ENCODE data around the gene DLX1.

Gene DLX1

DNA sequence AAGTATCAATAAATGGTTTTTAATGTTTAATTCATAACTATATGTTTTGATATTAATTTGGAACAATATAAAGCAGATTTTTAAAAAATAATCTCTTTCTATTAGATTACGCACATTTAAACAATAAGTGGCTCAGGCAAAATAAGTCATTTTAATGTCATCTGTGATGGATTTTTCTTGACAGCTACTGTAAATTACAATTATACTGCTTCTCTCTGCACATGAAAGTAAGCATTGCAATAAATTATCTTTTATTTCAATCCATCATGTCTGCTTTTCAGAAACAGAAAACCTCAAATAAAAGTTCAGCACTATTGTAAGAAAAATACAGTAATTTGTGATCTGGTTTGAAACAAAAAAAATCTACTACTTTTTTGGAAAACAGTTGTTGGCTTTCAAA lies 11.1 kb upstream of the DLX1 start:
- Mint-ChIP-seq H3K9me3 (no peaks in the 10 kb centered on the region), H3K36me3 (ENCODE audit: low read depth) (no peaks in the 10 kb centered on the region), H3K4me1 (ENCODE audit: low read depth) (no peaks in the 10 kb centered on the region), H3K4me3 (no peak overlapping the region), H3K27me3 (ENCODE audit: low read depth) (peaks cover 62% of the 10 kb centered on the region), H3K27ac (no peak overlapping the region)
- no peak for DNase-seq (ENCODE audit: low spot score)

DNA sequence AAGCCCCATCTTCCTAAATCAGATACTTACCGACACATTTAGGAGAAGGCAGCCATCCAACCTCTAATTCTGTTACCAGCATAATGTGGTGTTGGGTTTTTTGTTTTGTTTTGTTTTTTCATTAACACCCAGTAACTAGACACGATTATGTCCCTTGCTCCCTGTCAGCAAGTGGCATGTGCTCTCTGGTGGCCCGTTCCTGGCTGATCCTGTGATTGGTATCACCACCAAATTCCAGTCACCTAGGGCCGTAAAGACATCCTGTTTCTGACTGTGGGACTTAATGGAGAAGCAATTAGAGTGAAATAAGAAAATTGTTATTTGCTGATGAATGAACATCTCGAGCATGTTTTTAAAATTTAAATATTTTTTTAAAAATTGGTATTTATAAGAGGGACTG lies 5.9 kb upstream of the DLX1 start:
- DNase-seq (ENCODE audit: low spot score), result no peak
- Mint-ChIP-seq H3K27ac (no peak overlapping the region), H3K27me3 (ENCODE audit: low read depth) (peaks cover 88% of the 10 kb centered on the region), H3K4me1 (ENCODE audit: low read depth) (peaks cover 16% of the 10 kb centered on the region), H3K9me3 (peaks cover 5% of the 10 kb centered on the region), H3K4me3 (no peak overlapping the region), H3K36me3 (ENCODE audit: low read depth) (peaks cover 6% of the 10 kb centered on the region)

DNA sequence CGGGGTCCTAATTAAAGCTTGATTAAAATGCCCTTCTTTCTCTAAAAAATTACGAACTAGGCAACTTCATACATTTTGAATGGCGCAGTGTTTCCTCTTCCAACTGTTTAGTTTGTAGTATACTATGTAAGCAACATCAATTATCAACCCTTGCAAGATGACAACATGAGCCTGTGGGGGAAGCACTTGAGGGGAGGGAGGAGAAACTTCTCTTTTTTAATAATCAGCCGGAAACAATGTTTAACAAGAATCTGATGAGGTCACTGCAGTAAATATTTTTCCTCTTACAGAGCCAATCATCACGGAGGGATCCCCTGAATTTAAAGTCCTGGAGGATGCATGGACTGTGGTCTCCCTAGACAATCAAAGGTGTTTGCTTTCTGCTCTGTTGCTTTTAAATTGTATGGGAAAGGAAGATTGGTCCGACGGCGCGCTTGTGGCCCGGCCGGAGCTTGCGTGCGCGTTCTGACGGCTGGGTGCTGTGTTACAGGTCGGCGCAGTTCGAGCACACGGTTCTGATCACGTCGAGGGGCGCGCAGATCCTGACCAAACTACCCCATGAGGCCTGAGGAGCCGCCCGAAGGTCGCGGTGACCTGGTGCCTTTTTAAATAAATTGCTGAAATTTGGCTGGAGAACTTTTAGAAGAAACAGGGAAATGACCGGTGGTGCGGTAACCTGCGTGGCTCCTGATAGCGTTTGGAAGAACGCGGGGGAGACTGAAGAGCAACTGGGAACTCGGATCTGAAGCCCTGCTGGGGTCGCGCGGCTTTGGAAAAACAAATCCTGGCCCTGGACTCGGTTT lies 5.3 kb upstream of the DLX1 start:
- peaks cover 90% of the 10 kb centered on the region for H3K27me3 Mint-ChIP-seq (ENCODE audit: low read depth)

DNA sequence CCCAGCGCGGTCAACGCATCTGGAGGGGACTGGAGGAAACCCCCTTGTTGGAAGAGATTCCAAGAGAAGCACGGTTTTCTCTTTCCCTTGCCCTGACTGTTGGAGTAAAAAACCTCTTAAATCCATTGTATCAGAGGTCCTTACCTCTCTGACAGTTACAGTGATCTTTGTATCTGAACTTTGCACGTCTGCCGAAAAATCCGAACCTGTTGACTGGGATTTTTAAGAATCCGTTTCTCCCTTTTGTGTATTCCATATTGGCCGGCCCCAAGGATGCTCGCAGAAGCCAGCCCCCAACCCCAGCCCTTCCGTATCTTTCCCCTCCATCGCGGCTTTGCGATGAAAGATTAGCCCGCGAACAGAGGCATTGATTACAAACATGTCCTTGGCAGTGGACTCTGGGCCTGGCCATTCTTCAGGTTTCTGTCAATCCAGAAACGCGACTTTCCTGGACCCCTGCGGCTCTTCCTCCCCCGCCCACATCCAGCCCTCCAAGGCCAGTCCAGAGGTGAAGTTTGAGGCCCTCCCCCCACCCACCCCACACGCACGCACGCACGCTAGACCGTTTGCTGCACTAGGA lies 4.6 kb upstream of the DLX1 start:
- DNase-seq (ENCODE audit: low spot score), result no peak
- peak overlapping the region; percentile 19 for H3K27ac Mint-ChIP-seq
- peaks cover 90% of the 10 kb centered on the region for H3K27me3 Mint-ChIP-seq (ENCODE audit: low read depth)
- peaks cover 6% of the 10 kb centered on the region for H3K36me3 Mint-ChIP-seq (ENCODE audit: low read depth)
- H3K4me1 Mint-ChIP-seq (ENCODE audit: low read depth), result peaks cover 23% of the 10 kb centered on the region
- H3K4me3 Mint-ChIP-seq, result peak overlapping the region; percentile 13
- peaks cover 5% of the 10 kb centered on the region for H3K9me3 Mint-ChIP-seq

More for the DNA sequence above, 5.3 kb upstream of the DLX1 start:
- DNase-seq (ENCODE audit: low spot score), result no peak
- Mint-ChIP-seq H3K9me3 (peaks cover 5% of the 10 kb centered on the region), H3K27ac (no peak overlapping the region), H3K4me1 (ENCODE audit: low read depth) (peaks cover 16% of the 10 kb centered on the region), H3K4me3 (peak overlapping the region; percentile 24), H3K36me3 (ENCODE audit: low read depth) (peaks cover 6% of the 10 kb centered on the region)

DNA sequence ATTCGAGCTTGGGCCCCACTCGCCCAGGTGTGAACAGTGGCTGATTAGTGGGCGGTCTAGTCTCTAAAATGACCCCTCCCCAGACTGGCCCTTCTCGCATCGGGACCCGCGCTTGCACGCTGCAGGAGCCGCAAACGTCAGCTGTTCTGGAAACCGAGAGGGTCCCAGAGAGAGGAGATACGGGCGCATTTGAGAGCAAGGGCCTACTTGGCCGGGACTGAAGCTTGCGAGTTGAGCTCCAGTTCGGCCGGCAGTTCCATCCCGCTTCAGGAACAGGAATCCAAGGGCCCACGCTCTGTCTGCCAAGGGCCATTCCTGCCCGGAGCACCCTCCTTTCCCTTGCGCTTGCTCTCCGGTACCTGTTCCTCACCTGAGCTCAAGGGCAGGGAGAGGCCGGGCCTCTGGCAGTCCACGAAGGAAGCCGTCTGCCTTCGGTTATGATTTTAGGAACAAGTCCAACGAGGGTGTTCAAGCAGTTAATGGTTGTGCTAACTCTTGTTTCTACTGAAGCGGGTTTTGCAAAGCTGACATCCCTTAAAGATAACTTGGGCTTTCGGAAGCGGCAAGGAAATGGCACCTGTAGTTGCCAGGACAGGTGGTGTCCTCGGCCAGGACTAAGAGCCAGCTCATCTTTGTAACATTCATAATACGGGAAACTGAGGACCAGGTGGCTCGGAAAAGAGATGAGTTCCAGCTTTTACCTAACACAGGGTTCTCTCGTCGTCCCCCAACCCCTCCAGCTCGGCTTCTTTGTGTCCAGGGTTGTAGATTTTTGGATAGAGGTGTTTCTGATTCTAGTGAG lies 3.9 kb upstream of the DLX1 start:
- peaks cover 26% of the 10 kb centered on the region for H3K4me1 Mint-ChIP-seq (ENCODE audit: low read depth)
- DNase-seq (ENCODE audit: low spot score), result no peak
- no peak overlapping the region for H3K27ac Mint-ChIP-seq
- peaks cover 5% of the 10 kb centered on the region for H3K9me3 Mint-ChIP-seq
- peaks cover 89% of the 10 kb centered on the region for H3K27me3 Mint-ChIP-seq (ENCODE audit: low read depth)
- peaks cover 6% of the 10 kb centered on the region for H3K36me3 Mint-ChIP-seq (ENCODE audit: low read depth)
- H3K4me3 Mint-ChIP-seq, result no peak overlapping the region

DNA sequence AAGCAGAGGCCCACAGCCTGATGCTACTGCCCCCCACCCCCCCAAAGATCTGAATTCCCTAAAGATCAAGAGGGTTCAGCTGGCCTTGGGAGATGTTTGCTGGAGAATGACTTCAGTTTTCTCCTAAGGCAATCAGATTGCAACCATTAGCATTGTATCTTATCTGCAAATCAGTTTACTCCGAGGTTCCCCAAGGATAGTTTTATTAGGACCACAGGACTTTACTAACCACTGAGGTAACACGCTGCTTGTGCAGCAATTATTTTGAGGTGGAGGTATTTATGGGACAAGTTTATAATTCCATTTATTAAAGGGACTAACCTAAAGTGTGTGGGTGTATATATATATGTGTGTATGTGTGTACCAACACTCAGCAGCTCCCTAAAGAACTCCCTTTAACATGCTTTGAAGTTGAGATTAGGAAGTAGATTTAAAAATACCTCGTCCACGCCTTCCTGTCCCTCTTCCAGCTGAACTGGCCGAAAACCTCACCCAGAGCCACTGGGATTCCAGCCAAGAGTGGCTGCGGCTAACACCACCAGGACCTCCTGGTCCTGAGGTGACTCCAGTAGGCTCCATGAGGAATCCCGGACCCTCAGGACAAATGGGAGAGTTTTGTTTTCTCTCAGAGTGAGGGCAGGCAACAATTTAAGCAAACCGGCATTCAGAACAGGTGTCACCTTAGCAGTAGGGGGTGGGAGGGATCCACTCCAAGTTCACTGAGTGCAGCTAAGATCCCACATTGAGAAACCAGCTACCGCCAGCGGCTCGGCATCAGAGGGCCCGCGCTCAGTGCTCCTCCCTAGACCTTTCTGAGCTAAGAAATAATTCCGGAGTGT lies 3.0 kb upstream of the DLX1 start:
- Mint-ChIP-seq H3K4me3 (no peak overlapping the region), H3K9me3 (peaks cover 5% of the 10 kb centered on the region), H3K27me3 (ENCODE audit: low read depth) (peaks cover 92% of the 10 kb centered on the region), H3K27ac (peak overlapping the region; percentile 31), H3K4me1 (ENCODE audit: low read depth) (peaks cover 31% of the 10 kb centered on the region), H3K36me3 (ENCODE audit: low read depth) (peaks cover 6% of the 10 kb centered on the region)
- no peak for DNase-seq (ENCODE audit: low spot score)

DNA sequence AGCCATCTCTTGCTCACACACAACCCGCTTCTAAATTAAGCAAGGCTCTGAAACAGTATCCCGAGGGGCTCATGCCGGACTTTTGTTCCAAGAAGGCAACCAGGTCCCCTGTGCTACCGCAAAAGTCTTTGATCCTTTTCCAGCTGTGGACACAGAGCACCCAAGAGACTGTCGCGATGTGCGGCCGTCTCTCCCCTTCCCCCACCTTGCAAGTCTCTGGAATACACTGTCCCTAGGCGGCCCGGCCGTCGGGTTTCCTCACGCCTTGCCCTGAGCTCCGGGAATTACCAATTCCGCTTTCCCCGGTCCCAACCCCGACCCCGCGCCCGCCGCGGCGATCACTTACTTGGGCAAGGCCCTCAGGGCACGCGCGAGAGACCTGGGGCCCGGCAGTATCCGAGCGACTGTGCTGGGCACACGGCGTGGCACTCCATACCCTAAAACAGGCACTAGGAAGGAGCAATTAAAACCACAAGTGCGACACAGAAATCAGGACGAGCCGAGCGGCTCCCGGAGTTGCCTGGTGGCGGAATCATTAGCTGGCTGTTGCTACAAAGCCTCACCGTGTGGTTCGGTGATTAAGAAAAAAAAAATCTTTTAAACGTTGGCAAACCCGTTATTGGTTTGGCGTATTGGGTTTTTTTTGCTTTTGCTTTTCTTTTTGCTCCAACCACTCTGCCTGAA lies 2.2 kb upstream of the DLX1 start:
- Mint-ChIP-seq H3K27me3 (ENCODE audit: low read depth) (peaks cover 95% of the 10 kb centered on the region), H3K27ac (peak overlapping the region; percentile 38), H3K4me3 (peak overlapping the region; percentile 79), H3K4me1 (ENCODE audit: low read depth) (peaks cover 37% of the 10 kb centered on the region), H3K9me3 (peaks cover 5% of the 10 kb centered on the region), H3K36me3 (ENCODE audit: low read depth) (peaks cover 6% of the 10 kb centered on the region)
- no peak for DNase-seq (ENCODE audit: low spot score)

DNA sequence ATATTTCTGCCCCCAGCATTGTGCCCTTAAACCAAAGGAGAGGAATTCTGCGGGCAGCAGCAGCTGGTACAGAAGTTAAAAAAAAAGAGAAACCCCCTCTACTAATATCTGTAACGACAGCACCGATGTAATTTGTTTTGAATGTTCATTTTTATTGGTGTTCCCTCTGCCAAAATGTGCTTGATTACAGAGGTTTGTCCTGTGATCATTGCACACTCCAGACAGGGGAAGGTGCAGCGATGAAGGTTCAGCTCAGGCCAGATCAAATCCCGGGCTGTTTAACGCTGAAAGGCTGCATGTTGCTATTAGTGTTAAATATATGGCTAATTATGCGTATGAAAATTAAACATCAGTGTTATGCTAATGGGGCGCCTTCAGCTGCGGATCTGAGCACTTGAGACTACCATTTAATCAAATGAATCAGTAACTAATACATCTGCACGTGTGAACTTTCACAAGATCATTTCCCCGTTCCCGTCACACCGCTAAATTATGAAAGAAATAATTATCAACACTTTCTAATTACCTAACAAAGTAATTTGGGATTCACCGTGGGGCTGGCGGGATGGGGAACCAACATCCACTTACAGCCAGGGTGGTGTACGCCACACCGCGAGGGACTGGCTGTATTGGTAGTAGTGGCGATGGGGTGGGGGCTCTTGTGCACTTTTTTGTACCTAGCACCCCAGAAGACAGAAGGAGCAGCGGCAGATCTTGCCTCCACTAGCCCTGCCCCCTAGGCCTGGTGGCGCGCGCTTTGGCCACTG lies 1.5 kb upstream of the DLX1 start:
- H3K9me3 Mint-ChIP-seq, result peaks cover 5% of the 10 kb centered on the region
- peaks cover 44% of the 10 kb centered on the region for H3K4me1 Mint-ChIP-seq (ENCODE audit: low read depth)
- peaks cover 95% of the 10 kb centered on the region for H3K27me3 Mint-ChIP-seq (ENCODE audit: low read depth)
- DNase-seq (ENCODE audit: low spot score), result no peak
- peak overlapping the region; percentile 79 for H3K4me3 Mint-ChIP-seq
- peaks cover 9% of the 10 kb centered on the region for H3K36me3 Mint-ChIP-seq (ENCODE audit: low read depth)
- peak overlapping the region; percentile 49 for H3K27ac Mint-ChIP-seq

DNA sequence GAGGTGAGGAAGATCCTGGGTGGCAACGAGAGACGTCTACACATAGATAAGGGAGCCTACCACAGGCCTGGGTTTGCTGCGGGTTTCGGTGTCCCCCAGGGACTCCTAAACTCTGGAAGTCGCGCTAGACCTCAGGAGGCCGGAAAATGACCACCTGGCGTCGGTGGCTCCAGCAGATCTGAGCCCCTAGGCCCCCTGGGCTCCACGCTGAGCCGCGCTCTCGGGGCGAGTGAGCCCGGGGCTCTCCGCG lies 987 bp upstream of the DLX1 start:
- peak overlapping the region; percentile 49 for H3K27ac Mint-ChIP-seq
- H3K9me3 Mint-ChIP-seq, result peaks cover 5% of the 10 kb centered on the region
- H3K36me3 Mint-ChIP-seq (ENCODE audit: low read depth), result peaks cover 9% of the 10 kb centered on the region
- H3K4me3 Mint-ChIP-seq, result peak overlapping the region; percentile 79
- H3K4me1 Mint-ChIP-seq (ENCODE audit: low read depth), result peaks cover 44% of the 10 kb centered on the region
- H3K27me3 Mint-ChIP-seq (ENCODE audit: low read depth), result peaks cover 95% of the 10 kb centered on the region
- no peak for DNase-seq (ENCODE audit: low spot score)

DNA sequence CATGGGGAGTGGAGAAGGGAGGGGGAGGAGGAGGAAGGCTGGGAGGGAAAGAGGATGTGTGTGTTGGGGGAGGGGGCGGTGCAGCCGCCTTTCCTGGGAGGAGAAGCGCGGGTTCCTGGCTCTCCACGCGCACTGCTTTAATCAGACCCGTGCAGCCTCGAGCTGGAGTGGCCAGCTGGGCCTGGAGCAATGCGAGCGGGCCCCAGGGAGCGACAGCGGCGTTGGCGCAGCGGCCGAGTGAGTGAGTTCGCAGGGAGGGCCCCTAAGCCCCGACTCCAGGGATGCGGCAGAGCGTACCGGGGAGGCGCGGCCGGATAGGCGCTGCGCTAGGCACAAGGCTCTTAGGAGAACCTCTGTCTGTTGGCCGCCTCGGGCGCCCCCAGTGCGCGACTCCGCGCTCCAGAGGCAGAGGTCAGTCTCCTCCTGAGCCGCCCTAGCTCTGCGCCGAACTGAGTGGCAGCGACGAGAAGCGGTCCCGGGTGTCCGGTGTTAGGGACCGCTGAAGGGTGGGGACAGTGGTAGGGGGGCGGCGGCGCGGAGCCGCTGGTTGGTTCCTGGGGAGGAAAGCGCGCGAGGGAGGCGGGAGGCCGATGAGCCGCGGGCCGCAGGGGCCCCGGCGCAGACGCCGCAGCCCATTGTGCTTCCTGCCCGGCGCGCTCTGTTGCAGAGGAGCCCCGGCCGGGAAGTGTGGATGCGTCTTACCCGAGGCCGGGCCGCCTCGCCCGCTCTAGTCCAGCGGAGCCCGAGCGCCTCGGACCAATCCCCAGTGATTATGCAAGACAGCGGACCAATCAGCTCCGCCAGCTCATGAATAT lies 455 bp upstream of the DLX1 start:
- Mint-ChIP-seq H3K36me3 (ENCODE audit: low read depth) (peaks cover 7% of the 10 kb centered on the region), H3K27ac (peak overlapping the region; percentile 75), H3K9me3 (peaks cover 4% of the 10 kb centered on the region), H3K27me3 (ENCODE audit: low read depth) (peaks cover 95% of the 10 kb centered on the region), H3K4me1 (ENCODE audit: low read depth) (peaks cover 43% of the 10 kb centered on the region), H3K4me3 (peak overlapping the region; percentile 79)
- DNase-seq (ENCODE audit: low spot score), result peak; percentile 59

DNA sequence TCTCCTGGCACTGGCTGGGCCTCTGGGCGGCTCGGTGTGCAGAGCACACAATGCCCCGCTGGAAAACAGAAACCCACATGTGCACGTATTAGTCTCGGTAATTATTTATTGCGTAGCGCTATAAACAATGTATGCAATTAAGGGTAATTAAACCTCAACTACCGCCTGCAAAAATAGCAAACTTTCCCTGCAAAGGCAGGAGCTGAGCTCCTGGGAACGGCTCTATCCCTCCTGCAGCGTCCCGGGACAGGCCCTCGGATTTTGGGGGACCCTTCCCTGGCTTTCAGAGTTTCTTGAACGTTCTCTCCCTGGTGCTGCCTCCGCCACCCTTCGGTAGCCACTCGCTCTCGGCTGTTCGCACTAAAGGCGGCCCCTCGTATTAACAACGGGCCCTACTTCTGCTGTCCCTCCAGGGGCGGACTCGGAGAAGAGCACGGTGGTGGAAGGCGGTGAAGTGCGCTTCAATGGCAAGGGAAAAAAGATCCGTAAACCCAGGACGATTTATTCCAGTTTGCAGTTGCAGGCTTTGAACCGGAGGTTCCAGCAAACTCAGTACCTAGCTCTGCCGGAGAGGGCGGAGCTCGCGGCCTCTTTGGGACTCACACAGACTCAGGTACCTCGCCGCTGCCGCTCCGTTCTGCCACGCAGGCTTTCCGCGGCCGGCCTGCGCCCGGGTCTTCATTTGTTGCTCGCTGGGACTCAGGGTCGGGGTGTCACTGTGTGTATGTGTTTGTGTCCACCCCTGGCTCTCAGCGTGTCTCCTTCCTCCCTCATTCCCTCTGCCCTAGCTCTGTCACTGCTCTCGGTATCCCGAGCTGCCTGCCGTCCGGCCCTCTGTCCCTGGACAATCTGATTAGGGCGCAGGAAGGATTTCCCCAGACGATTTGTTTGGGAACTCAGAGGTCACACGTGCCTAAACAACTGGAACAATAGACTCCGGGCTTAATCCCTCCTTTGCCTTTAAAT lies 1.2 kb downstream of the DLX1 start:
- Mint-ChIP-seq H3K27me3 (ENCODE audit: low read depth) (peaks cover 94% of the 10 kb centered on the region), H3K4me1 (ENCODE audit: low read depth) (peaks cover 38% of the 10 kb centered on the region), H3K36me3 (ENCODE audit: low read depth) (peaks cover 3% of the 10 kb centered on the region), H3K4me3 (peak overlapping the region; percentile 60), H3K9me3 (no peaks in the 10 kb centered on the region), H3K27ac (peak overlapping the region; percentile 77)
- no peak for DNase-seq (ENCODE audit: low spot score)
